WTC11 (cell line): ENCODE results near the gene OSBP2.

Source experiments
- CREB1 ChIP-seq: sonication (generic); formaldehyde crosslinking; IDR thresholded peaks from 2 replicates; pipeline ENCODE4 v1.8.0; 2023; ENCODE audit warnings: mild to moderate bottlenecking, missing genetic modification reagents
- MAX ChIP-seq: sonication (generic); formaldehyde crosslinking; IDR thresholded peaks from 2 replicates; pipeline ENCODE4 v1.8.0; 2022; ENCODE audit warnings: mild to moderate bottlenecking, missing genetic modification reagents
- OVOL2 ChIP-seq: fragments of 250-450 bp; sonication (Bioruptor Pico); IDR thresholded peaks from 2 replicates; pipeline ENCODE4 v1.9.0; 2021; ENCODE audit warnings: mild to moderate bottlenecking, borderline replicate concordance
- USF2 ChIP-seq: sonication (generic); formaldehyde crosslinking; IDR thresholded peaks from 2 replicates; pipeline ENCODE4 v1.8.1; 2023; ENCODE audit warnings: mild to moderate bottlenecking, missing genetic modification reagents, moderate library complexity
- ZBTB43 ChIP-seq: sonication (generic); formaldehyde crosslinking; IDR thresholded peaks from 2 replicates; pipeline ENCODE4 v1.8.1; 2023; ENCODE audit warnings: mild to moderate bottlenecking, missing genetic modification reagents
- ZNF219 ChIP-seq: sonication (generic); formaldehyde crosslinking; IDR thresholded peaks from 2 replicates; pipeline ENCODE4 v1.8.0; 2023; ENCODE audit warnings: missing genetic modification reagents, mild to moderate bottlenecking, borderline replicate concordance
- ZNF232 ChIP-seq: sonication (generic); formaldehyde crosslinking; IDR thresholded peaks from 2 replicates; pipeline ENCODE4 v1.8.0; 2022; ENCODE audit warnings: mild to moderate bottlenecking, missing genetic modification reagents
- ZNF263 ChIP-seq: sonication (generic); formaldehyde crosslinking; IDR thresholded peaks from 2 replicates; pipeline ENCODE4 v1.8.1; 2022; ENCODE audit warnings: low read depth, mild to moderate bottlenecking, moderate library complexity, missing genetic modification reagents
- TF ChIP-seq, protein P1 (sequence below): fragments of 200-600 bp; IDR thresholded peaks from 2 replicates; pipeline ENCODE4 v1.8.0; 2022; ENCODE audit warnings: antibody characterized with exemption
- TF ChIP-seq, protein P2 (sequence below): sonication (generic); formaldehyde crosslinking; IDR thresholded peaks from 2 replicates; pipeline ENCODE4 v1.8.1; 2022; ENCODE audit warnings: low read depth, mild to moderate bottlenecking, moderate library complexity, missing genetic modification reagents, borderline replicate concordance

- TF ChIP-seq MAX (CRISPR knock-in tag) (no peak), ZNF263 (CRISPR knock-in tag) (no peak), ZNF219 (CRISPR knock-in tag) (no peak), OVOL2 (CRISPR knock-in tag) (no peak), ZNF232 (CRISPR knock-in tag) (no peak), ZBTB43 (no peak), CREB1 (CRISPR knock-in tag) (no peak), USF2 (CRISPR knock-in tag) (no peak)
- TF ChIP-seq, protein P1, sequence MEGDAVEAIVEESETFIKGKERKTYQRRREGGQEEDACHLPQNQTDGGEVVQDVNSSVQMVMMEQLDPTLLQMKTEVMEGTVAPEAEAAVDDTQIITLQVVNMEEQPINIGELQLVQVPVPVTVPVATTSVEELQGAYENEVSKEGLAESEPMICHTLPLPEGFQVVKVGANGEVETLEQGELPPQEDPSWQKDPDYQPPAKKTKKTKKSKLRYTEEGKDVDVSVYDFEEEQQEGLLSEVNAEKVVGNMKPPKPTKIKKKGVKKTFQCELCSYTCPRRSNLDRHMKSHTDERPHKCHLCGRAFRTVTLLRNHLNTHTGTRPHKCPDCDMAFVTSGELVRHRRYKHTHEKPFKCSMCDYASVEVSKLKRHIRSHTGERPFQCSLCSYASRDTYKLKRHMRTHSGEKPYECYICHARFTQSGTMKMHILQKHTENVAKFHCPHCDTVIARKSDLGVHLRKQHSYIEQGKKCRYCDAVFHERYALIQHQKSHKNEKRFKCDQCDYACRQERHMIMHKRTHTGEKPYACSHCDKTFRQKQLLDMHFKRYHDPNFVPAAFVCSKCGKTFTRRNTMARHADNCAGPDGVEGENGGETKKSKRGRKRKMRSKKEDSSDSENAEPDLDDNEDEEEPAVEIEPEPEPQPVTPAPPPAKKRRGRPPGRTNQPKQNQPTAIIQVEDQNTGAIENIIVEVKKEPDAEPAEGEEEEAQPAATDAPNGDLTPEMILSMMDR, result no peak
- TF ChIP-seq, protein P2, sequence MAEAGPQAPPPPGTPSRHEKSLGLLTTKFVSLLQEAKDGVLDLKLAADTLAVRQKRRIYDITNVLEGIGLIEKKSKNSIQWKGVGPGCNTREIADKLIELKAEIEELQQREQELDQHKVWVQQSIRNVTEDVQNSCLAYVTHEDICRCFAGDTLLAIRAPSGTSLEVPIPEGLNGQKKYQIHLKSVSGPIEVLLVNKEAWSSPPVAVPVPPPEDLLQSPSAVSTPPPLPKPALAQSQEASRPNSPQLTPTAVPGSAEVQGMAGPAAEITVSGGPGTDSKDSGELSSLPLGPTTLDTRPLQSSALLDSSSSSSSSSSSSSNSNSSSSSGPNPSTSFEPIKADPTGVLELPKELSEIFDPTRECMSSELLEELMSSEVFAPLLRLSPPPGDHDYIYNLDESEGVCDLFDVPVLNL (CRISPR knock-in tag), result no peak
Measured at GRCh38 chr22:30733181-30733631, 38.5 kb downstream of the OSBP2 start.
